ENCODE data around the gene QRICH1. TPM values are rescaled to one million over a fixed set of nuclear protein-coding genes. Genes with fewer than 3 reads are reported as not detected.

Gene QRICH1
- total and polyA plus RNA-seq, 2 donors (not counting 1 experiment from before 2014, with no cell fraction given): 48.7 to 59.0 TPM

- Histone ChIP-seq H3K27me3 (ENCODE audit: control insufficient read depth, insufficient read depth, low read length) (no peaks in the 10 kb centered on the region), H3K9ac (ENCODE audit: insufficient read depth, low read length) (no peak overlapping the region), H3K4me1 (ENCODE audit: control insufficient read depth, extremely low read depth, insufficient read depth, low read length) (no peaks in the 10 kb centered on the region), H3K79me2 (ENCODE audit: control insufficient read depth, insufficient read depth, low read length) (peaks cover 5% of the 10 kb centered on the region), H2AFZ (ENCODE audit: low read length) (no peak overlapping the region), H4K20me1 (ENCODE audit: control insufficient read depth, extremely low read depth, insufficient read depth, low read length) (no peaks in the 10 kb centered on the region), H3K4me2 (ENCODE audit: extremely low read depth, insufficient read depth, low read length) (no peak overlapping the region), H3K27ac (ENCODE audit: insufficient read depth, low read length) (no peak overlapping the region), H3K4me3 (replicated peaks in 1 of 4; ENCODE audit: control extremely low read depth in 1 of 4, insufficient read depth in 1 of 4, low read depth in 3 of 4, low read length in 4 of 4) (no peak overlapping the region), H3K36me3 (ENCODE audit: control insufficient read depth, insufficient read depth, low read length) (peaks cover 13% of the 10 kb centered on the region), H3K9me3 (ENCODE audit: control insufficient read depth, insufficient read depth, low read depth, low read length) (no peaks in the 10 kb centered on the region)
- DNase-seq (ENCODE audit: low read depth in 2 of 2): no peak
- TF ChIP-seq CTCF (conservative IDR thresholded peaks at IDR 0.05 in 1 of 2, IDR thresholded peaks at IDR 0.05 in 1 of 2; ENCODE audit: low read depth in 1 of 2, low read length in 2 of 2): no peak
- no peak for TF ChIP-seq EZH2 (IDR thresholded peaks at IDR 0.05; ENCODE audit: low read length, missing control alignments)
Observed at GRCh38 chr3:49053543-49053942, 40.3 kb downstream of the QRICH1 start.

GRCh38 chr3:49035281-49035680 lies 58.6 kb downstream of the QRICH1 start:
- no peaks in the 10 kb centered on the region for H3K9me3 ChIP-seq (ENCODE audit: control insufficient read depth, insufficient read depth, low read depth, low read length)

GRCh38 chr3:49034650-49035049 lies 59.2 kb downstream of the QRICH1 start:
- TF ChIP-seq EZH2 (IDR thresholded peaks at IDR 0.05; ENCODE audit: low read length, missing control alignments): no peak
- no peak for TF ChIP-seq CTCF (conservative IDR thresholded peaks at IDR 0.05 in 1 of 2, IDR thresholded peaks at IDR 0.05 in 1 of 2; ENCODE audit: low read depth in 1 of 2, low read length in 2 of 2)
- DNase-seq (ENCODE audit: low read depth in 2 of 2): no peak
- no peaks in the 10 kb centered on the region for H3K4me1 ChIP-seq (ENCODE audit: control insufficient read depth, extremely low read depth, insufficient read depth, low read length)
- no peak overlapping the region for H3K9ac ChIP-seq (ENCODE audit: insufficient read depth, low read length)
- no peaks in the 10 kb centered on the region for H3K79me2 ChIP-seq (ENCODE audit: control insufficient read depth, insufficient read depth, low read length)
- H3K27ac ChIP-seq (ENCODE audit: insufficient read depth, low read length): no peak overlapping the region
- no peak overlapping the region for H2AFZ ChIP-seq (ENCODE audit: low read length)
- H3K36me3 ChIP-seq (ENCODE audit: control insufficient read depth, insufficient read depth, low read length): peaks cover 9% of the 10 kb centered on the region
- H3K27me3 ChIP-seq (ENCODE audit: control insufficient read depth, insufficient read depth, low read length): no peaks in the 10 kb centered on the region
- no peak overlapping the region for H3K4me2 ChIP-seq (ENCODE audit: extremely low read depth, insufficient read depth, low read length)
- no peaks in the 10 kb centered on the region for H3K9me3 ChIP-seq (ENCODE audit: control insufficient read depth, insufficient read depth, low read depth, low read length)
- no peaks in the 10 kb centered on the region for H4K20me1 ChIP-seq (ENCODE audit: control insufficient read depth, extremely low read depth, insufficient read depth, low read length)
- no peak overlapping the region for H3K4me3 ChIP-seq (replicated peaks in 1 of 4; ENCODE audit: control extremely low read depth in 1 of 4, insufficient read depth in 1 of 4, low read depth in 3 of 4, low read length in 4 of 4)

More at GRCh38 chr3:49035281-49035680, 58.6 kb downstream of the QRICH1 start:
- DNase-seq (ENCODE audit: low read depth in 2 of 2): no peak
- Histone ChIP-seq H3K9ac (ENCODE audit: insufficient read depth, low read length) (no peak overlapping the region), H3K79me2 (ENCODE audit: control insufficient read depth, insufficient read depth, low read length) (no peaks in the 10 kb centered on the region), H3K36me3 (ENCODE audit: control insufficient read depth, insufficient read depth, low read length) (peaks cover 9% of the 10 kb centered on the region), H3K27ac (ENCODE audit: insufficient read depth, low read length) (no peak overlapping the region), H3K4me2 (ENCODE audit: extremely low read depth, insufficient read depth, low read length) (no peak overlapping the region), H2AFZ (ENCODE audit: low read length) (no peak overlapping the region), H3K4me3 (replicated peaks in 1 of 4; ENCODE audit: control extremely low read depth in 1 of 4, insufficient read depth in 1 of 4, low read depth in 3 of 4, low read length in 4 of 4) (no peak overlapping the region), H3K27me3 (ENCODE audit: control insufficient read depth, insufficient read depth, low read length) (no peaks in the 10 kb centered on the region), H3K4me1 (ENCODE audit: control insufficient read depth, extremely low read depth, insufficient read depth, low read length) (no peaks in the 10 kb centered on the region), H4K20me1 (ENCODE audit: control insufficient read depth, extremely low read depth, insufficient read depth, low read length) (no peaks in the 10 kb centered on the region)
- TF ChIP-seq EZH2 (IDR thresholded peaks at IDR 0.05; ENCODE audit: low read length, missing control alignments) (no peak), CTCF (conservative IDR thresholded peaks at IDR 0.05 in 1 of 2, IDR thresholded peaks at IDR 0.05 in 1 of 2; ENCODE audit: low read depth in 1 of 2, low read length in 2 of 2) (no peak)
